ENCODE measurements around the gene MACROD1. TPM values are rescaled to one million over a fixed set of nuclear protein-coding genes. Genes with fewer than 3 reads are reported as not detected.
"Not testable (repeated sequence)": the region's sequence is repeated elsewhere in the genome, so short reads cannot be mapped to it uniquely, and the experiment has no call there.

The MACROD1 gene
- total RNA-seq, 5 donors from 2014 or later (not counting 1 experiment from before 2014, with no cell fraction given) = 6.0 to 14.8 (median 10.4) TPM

GRCh38 chr11:64047373-64047772 is 118.5 kb downstream of the MACROD1 start:
- H3K4me3 ChIP-seq (ENCODE audit: control insufficient read depth in 1 of 2, extremely low read depth in 1 of 2, low read length in 1 of 2); H3K27ac ChIP-seq (ENCODE audit: low read length); H3K9me3 Mint-ChIP-seq; H3K4me1 ChIP-seq (ENCODE audit: control insufficient read depth in 1 of 2, extremely low read depth in 1 of 2, insufficient read depth in 2 of 2, low read length in 2 of 2); H3K27me3 ChIP-seq (replicated peaks in 1 of 2; ENCODE audit: control insufficient read depth in 2 of 2, extremely low read depth in 1 of 2, insufficient read depth in 2 of 2, low read length in 1 of 2); H3K4me3 Mint-ChIP-seq; H3K36me3 ChIP-seq (ENCODE audit: control insufficient read depth in 2 of 2, extremely low read depth in 1 of 2, insufficient read depth in 1 of 2, low read length in 1 of 2); H3K4me1 Mint-ChIP-seq; H3K9me3 ChIP-seq; DNase-seq; H3K27me3 Mint-ChIP-seq; H3K27ac Mint-ChIP-seq; H3K36me3 Mint-ChIP-seq; CTCF ChIA-PET; ATAC-seq (replicated peaks in 1 of 4): not testable (repeated sequence)
- POLR2A ChIA-PET = interaction anchor here in 1 of 2 donors (0.6 kb wide), 1 partner anchor 1105 kb away, joined by 4 read pairs; no protein-coding TSS in a partner anchor
- 92% methylated on average over 5 of the region's 8 CpGs for WGBS (ENCODE audit: insufficient coverage)

- Histone ChIP-seq H3K36me3 (ENCODE audit: control insufficient read depth in 2 of 2, extremely low read depth in 1 of 2, insufficient read depth in 1 of 2, low read length in 1 of 2) (no peaks in the 10 kb centered on the region), H3K4me3 (ENCODE audit: control insufficient read depth in 1 of 2, extremely low read depth in 1 of 2, low read length in 1 of 2) (no peak overlapping the region), H3K27me3 (replicated peaks in 1 of 2; ENCODE audit: control insufficient read depth in 2 of 2, extremely low read depth in 1 of 2, insufficient read depth in 2 of 2, low read length in 1 of 2) (peaks cover 0 to 12% of the 10 kb centered on the region in 2 experiments), H3K4me1 (ENCODE audit: control insufficient read depth in 1 of 2, extremely low read depth in 1 of 2, insufficient read depth in 2 of 2, low read length in 2 of 2) (no peaks in the 10 kb centered on the region), H3K27ac (ENCODE audit: low read length) (no peak overlapping the region), H3K9me3 (no peaks in the 10 kb centered on the region)
- Mint-ChIP-seq H3K4me1 (no peaks in the 10 kb centered on the region), H3K36me3 (no peaks in the 10 kb centered on the region), H3K27ac (no peak overlapping the region), H3K4me3 (no peak overlapping the region), H3K27me3 (no peaks in the 10 kb centered on the region), H3K9me3 (no peaks in the 10 kb centered on the region)
- POLR2A ChIA-PET = no interaction called here
- CTCF ChIA-PET = no interaction called here
- WGBS (ENCODE audit: insufficient coverage) = 92% methylated on average over 2 of the region's 2 CpGs
- DNase-seq = no peak
- ATAC-seq (replicated peaks in 1 of 4) = no peak
Measured at GRCh38 chr11:64045700-64046099, 120.2 kb downstream of the MACROD1 start.

- ChIA-PET POLR2A (no interaction called here), CTCF (no interaction called here)
- Histone ChIP-seq H3K4me1 (ENCODE audit: control insufficient read depth in 1 of 2, extremely low read depth in 1 of 2, insufficient read depth in 2 of 2, low read length in 2 of 2) (no peaks in the 10 kb centered on the region), H3K27me3 (replicated peaks in 1 of 2; ENCODE audit: control insufficient read depth in 2 of 2, extremely low read depth in 1 of 2, insufficient read depth in 2 of 2, low read length in 1 of 2) (peaks cover 0 to 18% of the 10 kb centered on the region in 2 experiments), H3K36me3 (ENCODE audit: control insufficient read depth in 2 of 2, extremely low read depth in 1 of 2, insufficient read depth in 1 of 2, low read length in 1 of 2) (no peaks in the 10 kb centered on the region), H3K9me3 (no peaks in the 10 kb centered on the region), H3K27ac (ENCODE audit: low read length) (no peak overlapping the region), H3K4me3 (ENCODE audit: control insufficient read depth in 1 of 2, extremely low read depth in 1 of 2, low read length in 1 of 2) (no peak overlapping the region)
- Mint-ChIP-seq H3K9me3 (no peaks in the 10 kb centered on the region), H3K4me3 (no peak overlapping the region), H3K36me3 (no peaks in the 10 kb centered on the region), H3K27me3 (peaks cover 2 to 3% of the 10 kb centered on the region in 2 donors), H3K27ac (no peak overlapping the region), H3K4me1 (no peaks in the 10 kb centered on the region)
- DNase-seq (no peak), ATAC-seq (replicated peaks in 1 of 4) (no peak)
- 83% methylated on average over 18 of the region's 18 CpGs for WGBS (ENCODE audit: insufficient coverage)
Measured at GRCh38 chr11:64044730-64045393, 121.1 kb downstream of the MACROD1 start.

GRCh38 chr11:64043545-64043944 is 122.4 kb downstream of the MACROD1 start:
- Histone ChIP-seq H3K4me1 (ENCODE audit: control insufficient read depth in 1 of 2, extremely low read depth in 1 of 2, insufficient read depth in 2 of 2, low read length in 2 of 2) (no peaks in the 10 kb centered on the region), H3K27me3 (replicated peaks in 1 of 2; ENCODE audit: control insufficient read depth in 2 of 2, extremely low read depth in 1 of 2, insufficient read depth in 2 of 2, low read length in 1 of 2) (peaks cover 0 to 29% of the 10 kb centered on the region in 2 experiments), H3K36me3 (ENCODE audit: control insufficient read depth in 2 of 2, extremely low read depth in 1 of 2, insufficient read depth in 1 of 2, low read length in 1 of 2) (no peaks in the 10 kb centered on the region), H3K4me3 (ENCODE audit: control insufficient read depth in 1 of 2, extremely low read depth in 1 of 2, low read length in 1 of 2) (no peak overlapping the region), H3K27ac (ENCODE audit: low read length) (no peak overlapping the region), H3K9me3 (no peaks in the 10 kb centered on the region)
- Mint-ChIP-seq H3K9me3 (no peaks in the 10 kb centered on the region), H3K27ac (no peak overlapping the region), H3K27me3 (peaks cover 4 to 6% of the 10 kb centered on the region in 2 donors), H3K4me3 (no peak overlapping the region), H3K4me1 (no peaks in the 10 kb centered on the region), H3K36me3 (no peaks in the 10 kb centered on the region)
- no peak for DNase-seq
- POLR2A ChIA-PET = no interaction called here
- CTCF ChIA-PET = interaction anchor here in 1 of 2 donors (0.6 kb wide), 1 partner anchor 1966 kb away, joined by 3 read pairs; no protein-coding TSS in a partner anchor
- ATAC-seq (replicated peaks in 1 of 4) = no peak
- 100% methylated on average over 2 of the region's 5 CpGs for WGBS (ENCODE audit: insufficient coverage)

- ATAC-seq (replicated peaks in 1 of 4) = no peak
- Mint-ChIP-seq H3K27ac (no peak overlapping the region), H3K36me3 (no peaks in the 10 kb centered on the region), H3K9me3 (no peaks in the 10 kb centered on the region), H3K4me1 (peaks cover 0 to 4% (median 0%) of the 10 kb centered on the region in 3 donors), H3K4me3 (no peak overlapping the region), H3K27me3 (peaks cover 4 to 19% of the 10 kb centered on the region in 2 donors)
- CTCF ChIA-PET = no interaction called here
- WGBS (ENCODE audit: insufficient coverage) = 100% methylated on average over 2 of the region's 4 CpGs
- Histone ChIP-seq H3K27ac (ENCODE audit: low read length) (no peak overlapping the region), H3K4me1 (ENCODE audit: control insufficient read depth in 1 of 2, extremely low read depth in 1 of 2, insufficient read depth in 2 of 2, low read length in 2 of 2) (no peaks in the 10 kb centered on the region), H3K4me3 (ENCODE audit: control insufficient read depth in 1 of 2, extremely low read depth in 1 of 2, low read length in 1 of 2) (no peak overlapping the region), H3K27me3 (replicated peaks in 1 of 2; ENCODE audit: control insufficient read depth in 2 of 2, extremely low read depth in 1 of 2, insufficient read depth in 2 of 2, low read length in 1 of 2) (peaks cover 0 to 41% of the 10 kb centered on the region in 2 experiments), H3K9me3 (no peaks in the 10 kb centered on the region), H3K36me3 (ENCODE audit: control insufficient read depth in 2 of 2, extremely low read depth in 1 of 2, insufficient read depth in 1 of 2, low read length in 1 of 2) (no peaks in the 10 kb centered on the region)
- POLR2A ChIA-PET = no interaction called here
- DNase-seq = no peak
Measured at GRCh38 chr11:64042301-64042700, 123.6 kb downstream of the MACROD1 start.

- peaks cover 0 to 2% of the 10 kb centered on the region in 2 experiments for H3K4me1 ChIP-seq (ENCODE audit: control insufficient read depth in 1 of 2, extremely low read depth in 1 of 2, insufficient read depth in 2 of 2, low read length in 2 of 2)
- Mint-ChIP-seq H3K4me1 (peaks cover 0 to 4% (median 0%) of the 10 kb centered on the region in 3 donors), H3K27ac (no peak overlapping the region), H3K4me3 (no peak overlapping the region), H3K9me3 (no peaks in the 10 kb centered on the region), H3K27me3 (peaks cover 4 to 22% of the 10 kb centered on the region in 2 donors), H3K36me3 (no peaks in the 10 kb centered on the region)
- ATAC-seq (replicated peaks in 1 of 4) (no peak), DNase-seq (no peak)
- H3K27ac ChIP-seq (ENCODE audit: low read length) = no peak overlapping the region
- POLR2A ChIA-PET = no interaction called here
- no peaks in the 10 kb centered on the region for H3K36me3 ChIP-seq (ENCODE audit: control insufficient read depth in 2 of 2, extremely low read depth in 1 of 2, insufficient read depth in 1 of 2, low read length in 1 of 2)
- CTCF ChIA-PET = no interaction called here
- H3K4me3 ChIP-seq (ENCODE audit: control insufficient read depth in 1 of 2, extremely low read depth in 1 of 2, low read length in 1 of 2) = no peak overlapping the region
- no peaks in the 10 kb centered on the region for H3K9me3 ChIP-seq
- peaks cover 0 to 46% of the 10 kb centered on the region in 2 experiments for H3K27me3 ChIP-seq (replicated peaks in 1 of 2; ENCODE audit: control insufficient read depth in 2 of 2, extremely low read depth in 1 of 2, insufficient read depth in 2 of 2, low read length in 1 of 2)
- 88% methylated on average over 7 of the region's 9 CpGs for WGBS (ENCODE audit: insufficient coverage)
Measured at GRCh38 chr11:64041846-64042245, 124.1 kb downstream of the MACROD1 start.
